H9 (cell line): Measurements from ENCODE around the gene MYO5C. TPM values are rescaled to one million over a fixed set of nuclear protein-coding genes. Genes with fewer than 3 reads are reported as not detected.

Experiments
- DNase-seq: peaks from one replicate; pipeline ENCODE4 v3.0.0-alpha.2; 2017
- H2AFZ ChIP-seq: one replicate; pipeline ENCODE4 v1.6.1; 2013; ENCODE audit warnings: mild to moderate bottlenecking, low read length, control low read depth, moderate library complexity
- H2AK5ac ChIP-seq: 2 replicates; pipeline ENCODE4 v1.6.1; 2013; ENCODE audit warnings: low read length, control low read depth, mixed read lengths; ENCODE audit not compliant: insufficient read length
- H2BK120ac ChIP-seq: one replicate; pipeline ENCODE4 v1.6.1; 2013; ENCODE audit warnings: low read depth, mild to moderate bottlenecking, low read length, control low read depth, inconsistent platforms; ENCODE audit not compliant: poor library complexity, severe bottlenecking
- H2BK12ac ChIP-seq: 2 replicates; pipeline ENCODE4 v1.6.1; 2013; ENCODE audit warnings: low read length, control low read depth, mixed read lengths, low read depth; ENCODE audit not compliant: insufficient read length
- H2BK15ac ChIP-seq: 2 replicates; pipeline ENCODE4 v1.6.1; 2013; ENCODE audit warnings: low read depth, low read length, control low read depth
- H2BK20ac ChIP-seq: one replicate; pipeline ENCODE4 v1.6.1; 2013; ENCODE audit warnings: low read depth, mild to moderate bottlenecking, low read length, control low read depth, inconsistent platforms; ENCODE audit not compliant: poor library complexity, severe bottlenecking
- H2BK5ac ChIP-seq: 2 replicates; pipeline ENCODE4 v1.6.1; 2013; ENCODE audit warnings: low read length, control low read depth, mixed read lengths; ENCODE audit not compliant: insufficient read length
- H3K14ac ChIP-seq: 2 replicates; pipeline ENCODE4 v1.6.1; 2013; ENCODE audit warnings: low read length, control low read depth; ENCODE audit not compliant: insufficient read depth
- H3K18ac ChIP-seq: 2 replicates; pipeline ENCODE4 v1.6.1; 2013; ENCODE audit warnings: low read depth, mild to moderate bottlenecking, mixed read lengths, low read length, control low read depth; ENCODE audit not compliant: insufficient read length
- H3K23ac ChIP-seq: 2 replicates; pipeline ENCODE4 v1.6.1; 2013; ENCODE audit warnings: low read length, control low read depth, mixed read lengths, low read depth; ENCODE audit not compliant: insufficient read length
- H3K23me2 ChIP-seq: 2 replicates; pipeline ENCODE4 v1.6.1; 2013; ENCODE audit warnings: low read depth, mild to moderate bottlenecking, mixed read lengths, low read length, control low read depth; ENCODE audit not compliant: insufficient read length, poor library complexity, severe bottlenecking
- H3K27ac ChIP-seq: 2 replicates; pipeline ENCODE4 v1.5.1; 2013; ENCODE audit warnings: low read length, control low read depth, mixed read lengths, low read depth; ENCODE audit not compliant: insufficient read length
- H3K27me3 ChIP-seq: 2 replicates; pipeline ENCODE4 v1.6.1; 2013; ENCODE audit warnings: low read length, control low read depth, inconsistent platforms; ENCODE audit not compliant: insufficient read depth
- H3K4ac ChIP-seq: 2 replicates; pipeline ENCODE4 v1.6.1; 2013; ENCODE audit warnings: low read depth, mild to moderate bottlenecking, control low read depth, inconsistent platforms, low read length, moderate library complexity
- H3K4me1 ChIP-seq: 2 replicates; pipeline ENCODE4 v1.6.1; 2013; ENCODE audit warnings: low read length, control low read depth, inconsistent platforms; ENCODE audit not compliant: insufficient read depth
- H3K4me2 ChIP-seq: 2 replicates; pipeline ENCODE4 v1.6.1; 2013; ENCODE audit warnings: low read length, control low read depth, mixed read lengths; ENCODE audit not compliant: insufficient read length, insufficient read depth
- H3K56ac ChIP-seq: 2 replicates; pipeline ENCODE4 v1.6.1; 2013; ENCODE audit warnings: low read depth, mild to moderate bottlenecking, mixed read lengths, low read length, control low read depth; ENCODE audit not compliant: insufficient read length
- H3K79me1 ChIP-seq: 2 replicates; pipeline ENCODE4 v1.6.1; 2013; ENCODE audit warnings: low read depth, mild to moderate bottlenecking, moderate library complexity, low read length, control low read depth, inconsistent platforms; ENCODE audit not compliant: insufficient read depth, poor library complexity, severe bottlenecking
- H3K79me2 ChIP-seq: 2 replicates; pipeline ENCODE4 v1.6.1; 2013; ENCODE audit warnings: low read length, control low read depth, inconsistent platforms; ENCODE audit not compliant: insufficient read depth
- H3K9ac ChIP-seq: 2 replicates; pipeline ENCODE4 v1.6.1; 2013; ENCODE audit warnings: low read length, control low read depth, mixed read lengths; ENCODE audit not compliant: insufficient read length; ENCODE audit errors: extremely low read depth
- H3K9me3 ChIP-seq: one replicate; pipeline ENCODE4 v1.6.1; 2013; ENCODE audit warnings: low read depth, low read length, inconsistent platforms; ENCODE audit not compliant: control insufficient read depth
- H3T11ph ChIP-seq: one replicate; pipeline ENCODE4 v1.6.1; 2013; ENCODE audit warnings: mild to moderate bottlenecking, low read length, control low read depth, inconsistent platforms
- H4K20me1 ChIP-seq: one replicate; pipeline ENCODE4 v1.6.1; 2013; ENCODE audit not compliant: control insufficient read depth, insufficient read length, insufficient read depth
- H4K5ac ChIP-seq: 2 replicates; pipeline ENCODE4 v1.6.1; 2013; ENCODE audit warnings: low read depth, mild to moderate bottlenecking, mixed read lengths, low read length, control low read depth; ENCODE audit not compliant: insufficient read length
- H4K8ac ChIP-seq: replicated peaks from 2 replicates; pipeline ENCODE4 v1.6.1; 2013; ENCODE audit warnings: low read length, control low read depth, mixed read lengths, low read depth; ENCODE audit not compliant: insufficient read length
- H4K91ac ChIP-seq: 2 replicates; pipeline ENCODE4 v1.6.1; 2013; ENCODE audit warnings: low read depth, mild to moderate bottlenecking, moderate library complexity, mixed read lengths, low read length, control low read depth; ENCODE audit not compliant: insufficient read length
- H3K27ac Mint-ChIP-seq, 3 experiments: 2 replicates in 2 of 3; 3 replicates in 1 of 3; pipeline ENCODE4 v1.8.0; 2020 to 2021; ENCODE audit warnings: mixed read lengths in 3 of 3, mild to moderate bottlenecking in 1 of 3, moderate library complexity in 1 of 3
- H3K27me3 Mint-ChIP-seq: 2 replicates; pipeline ENCODE4 v1.8.0; 2021; ENCODE audit warnings: low read depth, mild to moderate bottlenecking, moderate library complexity, mixed read lengths
- H3K36me3 Mint-ChIP-seq, 3 experiments: 2 replicates in 2 of 3; 3 replicates in 1 of 3; pipeline ENCODE4 v1.8.0; 2020 to 2021; ENCODE audit warnings: low read depth in 3 of 3, mixed read lengths in 3 of 3; ENCODE audit not compliant: insufficient read depth in 1 of 3
- H3K4me1 Mint-ChIP-seq, 2 experiments: 2 replicates each; pipeline ENCODE4 v1.8.0; 2020; ENCODE audit warnings: mixed read lengths in 2 of 2
- H3K4me3 Mint-ChIP-seq, 2 experiments: 2 replicates in 1 of 2; 3 replicates in 1 of 2; pipeline ENCODE4 v1.8.0; 2020 to 2021; ENCODE audit warnings: mild to moderate bottlenecking in 2 of 2, mixed read lengths in 2 of 2, moderate library complexity in 1 of 2
- H3K9me3 Mint-ChIP-seq, 2 experiments: 2 replicates in 1 of 2; 3 replicates in 1 of 2; pipeline ENCODE4 v1.8.0; 2020; ENCODE audit warnings: mild to moderate bottlenecking in 2 of 2, mixed read lengths in 2 of 2, moderate library complexity in 1 of 2
- WGBS: extraction: QIAGEN DNeasy Blood & Tissue Kit; methylation state at CpG from one replicate; pipeline ENCODE4 v1.1.7; 2013; ENCODE audit warnings: missing lambda C conversion rate, low lambda C conversion rate, mixed read lengths; ENCODE audit not compliant: insufficient read length; ENCODE audit errors: extremely low coverage; 5-methylcytosine and 5-hydroxymethylcytosine counted together
- total RNA-seq: library from RNA; stranded (reverse); gene quantifications from 2 replicates; pipeline ENCODE4 v1.2.1, GENCODE V29; 2021
- TF ChIP-seq, protein P1 (sequence below): fragments of 200-600 bp; sonication (generic); conservative IDR thresholded peaks from 3 replicates; pipeline ENCODE4 v1.8.0; 2021; ENCODE audit warnings: antibody characterized with exemption, mild to moderate bottlenecking

Gene MYO5C
- total RNA-seq, 1 experiment from 2014 or later, result 22.2 TPM

DNA sequence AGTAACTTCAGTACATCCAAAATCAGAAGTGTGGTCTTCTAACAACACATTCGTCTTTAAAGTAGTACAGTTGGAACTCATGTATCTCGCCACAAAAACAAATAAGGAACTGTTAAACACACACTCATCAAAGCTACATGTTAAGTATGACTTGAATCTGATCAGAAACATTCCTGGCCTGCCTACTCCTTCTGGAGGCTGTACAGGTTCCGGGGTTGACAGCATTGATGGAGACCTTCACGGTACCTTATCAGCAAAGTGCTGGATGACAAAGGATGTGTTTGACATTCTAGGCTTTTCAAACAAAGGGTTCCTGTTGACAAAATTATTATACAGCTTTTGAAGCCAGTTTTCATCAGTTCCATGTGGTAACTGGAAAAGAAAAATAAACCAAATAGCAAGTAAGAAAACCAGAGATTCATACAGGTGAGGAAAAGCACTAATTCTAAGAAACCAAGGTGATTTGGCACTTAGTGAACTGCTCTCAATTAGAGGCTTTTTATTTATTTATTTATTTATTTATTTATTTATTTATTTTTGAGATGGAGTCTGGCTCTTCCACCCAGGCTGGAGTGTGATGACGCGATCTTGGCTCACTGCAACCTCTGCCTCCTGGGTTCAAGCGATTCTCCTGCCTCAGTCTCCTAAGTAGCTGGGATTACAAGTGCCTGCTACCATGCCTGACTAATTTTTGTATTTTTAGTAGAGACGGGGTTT, 44.3 kb downstream of the MYO5C start:
- Histone ChIP-seq H4K91ac (no peak overlapping the region), H3K14ac (no peak overlapping the region), H3K23ac (no peak overlapping the region), H3K56ac (no peak overlapping the region), H3K4me1 (no peaks in the 10 kb centered on the region), H3K9me3 (no peaks in the 10 kb centered on the region), H2BK20ac (no peak overlapping the region), H2BK12ac (no peak overlapping the region), H3K9ac (no peak overlapping the region), H3K27me3 (no peaks in the 10 kb centered on the region), H3T11ph (no peak overlapping the region), H3K23me2 (no peaks in the 10 kb centered on the region), H3K4me2 (no peak overlapping the region), H3K27ac (no peak overlapping the region), H4K20me1 (no peaks in the 10 kb centered on the region), H2AFZ (no peak overlapping the region), H4K5ac (no peak overlapping the region), H2BK5ac (no peak overlapping the region), H2AK5ac (no peak overlapping the region), H4K8ac (no peak overlapping the region), H3K79me2 (no peaks in the 10 kb centered on the region), H3K18ac (no peak overlapping the region), H2BK120ac (no peak overlapping the region), H2BK15ac (no peak overlapping the region), H3K79me1 (no peaks in the 10 kb centered on the region), H3K4ac (no peak overlapping the region)
- H3K4me3 Mint-ChIP-seq, result no peak overlapping the region
- TF ChIP-seq, protein P1, sequence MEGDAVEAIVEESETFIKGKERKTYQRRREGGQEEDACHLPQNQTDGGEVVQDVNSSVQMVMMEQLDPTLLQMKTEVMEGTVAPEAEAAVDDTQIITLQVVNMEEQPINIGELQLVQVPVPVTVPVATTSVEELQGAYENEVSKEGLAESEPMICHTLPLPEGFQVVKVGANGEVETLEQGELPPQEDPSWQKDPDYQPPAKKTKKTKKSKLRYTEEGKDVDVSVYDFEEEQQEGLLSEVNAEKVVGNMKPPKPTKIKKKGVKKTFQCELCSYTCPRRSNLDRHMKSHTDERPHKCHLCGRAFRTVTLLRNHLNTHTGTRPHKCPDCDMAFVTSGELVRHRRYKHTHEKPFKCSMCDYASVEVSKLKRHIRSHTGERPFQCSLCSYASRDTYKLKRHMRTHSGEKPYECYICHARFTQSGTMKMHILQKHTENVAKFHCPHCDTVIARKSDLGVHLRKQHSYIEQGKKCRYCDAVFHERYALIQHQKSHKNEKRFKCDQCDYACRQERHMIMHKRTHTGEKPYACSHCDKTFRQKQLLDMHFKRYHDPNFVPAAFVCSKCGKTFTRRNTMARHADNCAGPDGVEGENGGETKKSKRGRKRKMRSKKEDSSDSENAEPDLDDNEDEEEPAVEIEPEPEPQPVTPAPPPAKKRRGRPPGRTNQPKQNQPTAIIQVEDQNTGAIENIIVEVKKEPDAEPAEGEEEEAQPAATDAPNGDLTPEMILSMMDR, result no peak
- H3K36me3 Mint-ChIP-seq, result peaks cover 2 to 72% (median 36%) of the 10 kb centered on the region in 3 experiments; a peak in 6 of 7 replicates
- no peak for DNase-seq
- H3K4me1 Mint-ChIP-seq, result peaks cover under 1 to 2% of the 10 kb centered on the region in 2 experiments; a peak in 3 of 4 replicates
- H3K27me3 Mint-ChIP-seq, result peaks cover 1% of the 10 kb centered on the region; the same call in 1 of the 2 replicates
- H3K27ac Mint-ChIP-seq, result no peak overlapping the region
- WGBS, result no CpG with 5 or more reads among the region's 8 CpGs
- H3K9me3 Mint-ChIP-seq, result no peaks in the 10 kb centered on the region
